Measurements from ENCODE around the gene TNPO3.

DNA sequence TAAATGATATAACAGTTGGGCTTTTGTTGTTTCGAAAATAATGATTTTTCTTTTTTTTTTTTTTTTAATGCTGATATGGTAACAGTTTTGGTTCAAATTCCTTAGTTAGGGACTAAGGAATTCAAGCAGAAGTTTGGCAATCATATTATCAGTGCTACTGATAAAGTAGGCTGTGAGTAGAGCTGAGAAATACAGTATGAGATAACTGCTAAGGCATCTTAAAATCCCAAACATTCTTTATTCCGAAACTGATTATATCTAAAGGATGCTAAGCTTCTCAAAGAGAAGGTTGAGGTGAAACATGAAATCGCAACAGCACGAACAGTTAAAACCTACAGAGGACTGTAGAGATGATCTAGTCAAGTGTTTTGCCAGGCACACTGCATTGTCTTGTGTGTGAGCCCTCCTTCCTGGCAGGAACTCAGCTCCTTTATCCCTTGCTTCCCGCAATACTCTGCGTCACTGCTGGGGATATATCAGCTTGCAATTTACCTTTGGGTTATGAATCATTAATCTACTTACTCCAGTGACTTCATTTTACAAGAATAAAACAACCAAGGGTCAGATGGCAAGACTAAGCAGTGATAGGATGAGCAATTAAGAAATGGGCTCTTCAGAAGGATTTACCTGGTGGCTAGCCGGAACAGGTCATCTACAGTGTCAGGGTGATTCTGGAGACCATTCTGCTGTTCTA, 80.5 kb downstream of the TNPO3 start:
- TF ChIP-seq CTCF (conservative IDR thresholded peaks at IDR 0.05; ENCODE audit: low read depth, low read length) (no peak), RCOR1 (IDR thresholded peaks at IDR 0.05; ENCODE audit: insufficient replicate concordance, low read length) (no peak), MXI1 (IDR thresholded peaks at IDR 0.05; ENCODE audit: borderline replicate concordance, low read depth, low read length) (no peak), MAFK (IDR thresholded peaks at IDR 0.05; ENCODE audit: low read depth, low read length) (no peak), POLR2A (IDR thresholded peaks at IDR 0.05; ENCODE audit: low read depth, low read length) (no peak), USF2 (IDR thresholded peaks at IDR 0.05; ENCODE audit: low read depth, low read length) (no peak)
